ENCODE data around the gene INO80C. TPM values are rescaled to one million over a fixed set of nuclear protein-coding genes. Genes with fewer than 3 reads are reported as not detected.
A peak's percentile ranks its signal among the peaks of the same experiment; 100 is the strongest.

Gene INO80C
- total RNA-seq, 1 donor from 2014 or later = 23.7 TPM

GRCh38 chr18:35501369-35501768 lies 3.6 kb upstream of the INO80C start:
- Mint-ChIP-seq H3K27me3 (ENCODE audit: low read depth) (no peaks in the 10 kb centered on the region), H3K9me3 (ENCODE audit: low read depth) (peaks cover 3% of the 10 kb centered on the region), H3K4me1 (ENCODE audit: low read depth) (peaks cover 31% of the 10 kb centered on the region), H3K4me3 (ENCODE audit: unreplicated experiment) (no peak overlapping the region), H3K27ac (ENCODE audit: unreplicated experiment) (peak overlapping the region; percentile 45), H3K36me3 (ENCODE audit: low read depth) (no peaks in the 10 kb centered on the region)
- DNase-seq (ENCODE audit: low spot score) = no peak
- TF ChIP-seq CTCF (IDR thresholded peaks at IDR 0.05) = no peak

GRCh38 chr18:35500113-35500512 lies 2.4 kb upstream of the INO80C start:
- Mint-ChIP-seq H3K27ac (ENCODE audit: unreplicated experiment) (no peak overlapping the region), H3K4me3 (ENCODE audit: unreplicated experiment) (no peak overlapping the region), H3K36me3 (ENCODE audit: low read depth) (no peaks in the 10 kb centered on the region), H3K4me1 (ENCODE audit: low read depth) (peaks cover 41% of the 10 kb centered on the region), H3K9me3 (ENCODE audit: low read depth) (peaks cover 3% of the 10 kb centered on the region), H3K27me3 (ENCODE audit: low read depth) (no peaks in the 10 kb centered on the region)
- no peak for TF ChIP-seq CTCF (IDR thresholded peaks at IDR 0.05)
- no peak for DNase-seq (ENCODE audit: low spot score)

GRCh38 chr18:35497027-35497369 lies 762 bp downstream of the INO80C start:
- Mint-ChIP-seq H3K4me1 (ENCODE audit: low read depth) (peaks cover 64% of the 10 kb centered on the region), H3K27ac (ENCODE audit: unreplicated experiment) (peak overlapping the region; percentile 99), H3K27me3 (ENCODE audit: low read depth) (no peaks in the 10 kb centered on the region), H3K36me3 (ENCODE audit: low read depth) (no peaks in the 10 kb centered on the region), H3K4me3 (ENCODE audit: unreplicated experiment) (peak overlapping the region; percentile 93), H3K9me3 (ENCODE audit: low read depth) (peaks cover 3% of the 10 kb centered on the region)
- no peak for DNase-seq (ENCODE audit: low spot score)
- no peak for TF ChIP-seq CTCF (IDR thresholded peaks at IDR 0.05)

- Mint-ChIP-seq H3K4me3 (ENCODE audit: unreplicated experiment) (peak overlapping the region; percentile 93), H3K27me3 (ENCODE audit: low read depth) (no peaks in the 10 kb centered on the region), H3K36me3 (ENCODE audit: low read depth) (no peaks in the 10 kb centered on the region), H3K4me1 (ENCODE audit: low read depth) (peaks cover 69% of the 10 kb centered on the region), H3K9me3 (ENCODE audit: low read depth) (peaks cover 3% of the 10 kb centered on the region), H3K27ac (ENCODE audit: unreplicated experiment) (peak overlapping the region; percentile 99)
- TF ChIP-seq CTCF (IDR thresholded peaks at IDR 0.05) = no peak
- DNase-seq (ENCODE audit: low spot score) = no peak
Measured at GRCh38 chr18:35495536-35496314, 2.0 kb downstream of the INO80C start.

- no peak for TF ChIP-seq CTCF (IDR thresholded peaks at IDR 0.05)
- no peaks in the 10 kb centered on the region for H3K27me3 Mint-ChIP-seq (ENCODE audit: low read depth)
- H3K9me3 Mint-ChIP-seq (ENCODE audit: low read depth) = peaks cover 3% of the 10 kb centered on the region
- H3K4me1 Mint-ChIP-seq (ENCODE audit: low read depth) = peaks cover 76% of the 10 kb centered on the region
- no peak overlapping the region for H3K4me3 Mint-ChIP-seq (ENCODE audit: unreplicated experiment)
- H3K36me3 Mint-ChIP-seq (ENCODE audit: low read depth) = no peaks in the 10 kb centered on the region
- peak overlapping the region; percentile 39 for H3K27ac Mint-ChIP-seq (ENCODE audit: unreplicated experiment)
- DNase-seq (ENCODE audit: low spot score) = no peak
Measured at GRCh38 chr18:35494251-35495220, 3.2 kb downstream of the INO80C start.
